Measurements from ENCODE around the gene DNAH1. TPM values are rescaled to one million over a fixed set of nuclear protein-coding genes. Genes with fewer than 3 reads are reported as not detected.

DNAH1 gene
- total and polyA plus RNA-seq, 2 experiments from 2014 or later, result 0.81 to 1.8 TPM

GRCh38 chr3:52326976-52327375, 10.9 kb downstream of the DNAH1 start:
- ATAC-seq, result no peak
- no peaks in the 10 kb centered on the region for H3K4me1 Mint-ChIP-seq

More at GRCh38 chr3:52326976-52327375, 10.9 kb downstream of the DNAH1 start:
- Mint-ChIP-seq H3K9me3 (no peaks in the 10 kb centered on the region), H3K27me3 (ENCODE audit: insufficient read depth, low read depth, poor library complexity) (peaks cover 8% of the 10 kb centered on the region), H3K27ac (no peak overlapping the region), H3K36me3 (ENCODE audit: low read depth) (no peaks in the 10 kb centered on the region; the same call in 2 of the 3 replicates), H3K4me3 (no peak overlapping the region)
- no peaks in the 10 kb centered on the region for H3K79me2 ChIP-seq (replicated peaks; ENCODE audit: insufficient read depth)
- no peak overlapping the region for H3K27ac ChIP-seq (ENCODE audit: low read depth)
- H3K4me2 ChIP-seq, result no peak overlapping the region
- H3K27me3 ChIP-seq (ENCODE audit: insufficient read depth), result no peaks in the 10 kb centered on the region
- TF ChIP-seq ETS1 (IDR thresholded peaks at IDR 0.05), result no peak
- TF ChIP-seq NANOG (IDR thresholded peaks at IDR 0.05; ENCODE audit: borderline replicate concordance), result no peak
- no peak for TF ChIP-seq REST (IDR thresholded peaks at IDR 0.05; ENCODE audit: unreplicated experiment)
- TF ChIP-seq ZNF114 (CRISPR knock-in tag; IDR thresholded peaks at IDR 0.05), result no peak
- TF ChIP-seq EZH2phosphoT487 (IDR thresholded peaks at IDR 0.05; ENCODE audit: unreplicated experiment), result no peak
- TF ChIP-seq ZNF331 (CRISPR knock-in tag; IDR thresholded peaks at IDR 0.05; ENCODE audit: low read depth), result no peak
- TF ChIP-seq CREB1 (CRISPR knock-in tag; IDR thresholded peaks at IDR 0.05; ENCODE audit: low read depth), result no peak
- no peak for TF ChIP-seq CTCF (conservative IDR thresholded peaks at IDR 0.05; ENCODE audit: low read depth in 2 of 2)
- TF ChIP-seq JUNB (IDR thresholded peaks at IDR 0.05; ENCODE audit: unreplicated experiment), result no peak
- TF ChIP-seq EZH2 (IDR thresholded peaks at IDR 0.05; ENCODE audit: low read depth, unreplicated experiment), result no peak
- no peak for TF ChIP-seq POLR2AphosphoS5 (IDR thresholded peaks at IDR 0.05; ENCODE audit: low read depth)
- no peak for TF ChIP-seq ZNF462 (CRISPR knock-in tag; IDR thresholded peaks at IDR 0.05)
- TF ChIP-seq STAT1 (IDR thresholded peaks at IDR 0.05; ENCODE audit: unreplicated experiment), result no peak
- DNase-seq (ENCODE audit: low spot score), result no peak
- no peak overlapping the region for H2AFZ ChIP-seq
- no peak overlapping the region for H3K4me3 ChIP-seq
- H3K4me1 ChIP-seq (ENCODE audit: insufficient read depth), result no peaks in the 10 kb centered on the region
- no peaks in the 10 kb centered on the region for H3K9me2 ChIP-seq (ENCODE audit: insufficient read depth)
- no peaks in the 10 kb centered on the region for H3F3A ChIP-seq (replicated peaks; ENCODE audit: low read depth)
- H4K20me1 ChIP-seq (replicated peaks; ENCODE audit: insufficient read depth), result no peaks in the 10 kb centered on the region
- H3K36me3 ChIP-seq (ENCODE audit: insufficient read depth), result no peaks in the 10 kb centered on the region

All from GM23338 (cell line).